ENCODE data around the gene KRTAP10-12.

- TF ChIP-seq GATA2 (IDR thresholded peaks at IDR 0.05; ENCODE audit: low read depth, low read length) (no peak), GATA3 (IDR thresholded peaks at IDR 0.05; ENCODE audit: low read depth, low read length) (no peak)
Measured at GRCh38 chr21:44664691-44665090, 32.3 kb upstream of the KRTAP10-12 start.
